ENCODE data around the gene CDC40.

DNA sequence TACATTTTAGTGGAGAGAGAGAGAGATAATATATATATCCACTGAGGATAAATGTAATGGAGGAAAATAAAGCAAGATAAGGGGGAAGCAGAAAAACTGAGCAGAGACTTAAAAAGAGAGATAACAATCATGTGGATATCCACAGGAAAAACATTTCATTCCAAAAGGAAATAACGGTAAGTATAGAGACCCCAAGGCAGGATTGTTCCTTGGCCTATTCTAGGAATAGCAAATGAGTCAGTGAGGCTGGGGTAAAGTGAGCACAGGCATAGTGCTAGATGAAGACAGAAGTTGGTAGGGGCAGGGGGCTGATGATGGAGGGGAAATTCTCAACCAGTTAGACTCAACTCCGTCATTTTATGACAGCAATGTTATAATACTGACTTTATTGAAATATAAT lies 11.2 kb downstream of the CDC40 start:
- no peak for TF ChIP-seq POLR2AphosphoS5 (IDR thresholded peaks at IDR 0.05)
- TF ChIP-seq, protein P1, sequence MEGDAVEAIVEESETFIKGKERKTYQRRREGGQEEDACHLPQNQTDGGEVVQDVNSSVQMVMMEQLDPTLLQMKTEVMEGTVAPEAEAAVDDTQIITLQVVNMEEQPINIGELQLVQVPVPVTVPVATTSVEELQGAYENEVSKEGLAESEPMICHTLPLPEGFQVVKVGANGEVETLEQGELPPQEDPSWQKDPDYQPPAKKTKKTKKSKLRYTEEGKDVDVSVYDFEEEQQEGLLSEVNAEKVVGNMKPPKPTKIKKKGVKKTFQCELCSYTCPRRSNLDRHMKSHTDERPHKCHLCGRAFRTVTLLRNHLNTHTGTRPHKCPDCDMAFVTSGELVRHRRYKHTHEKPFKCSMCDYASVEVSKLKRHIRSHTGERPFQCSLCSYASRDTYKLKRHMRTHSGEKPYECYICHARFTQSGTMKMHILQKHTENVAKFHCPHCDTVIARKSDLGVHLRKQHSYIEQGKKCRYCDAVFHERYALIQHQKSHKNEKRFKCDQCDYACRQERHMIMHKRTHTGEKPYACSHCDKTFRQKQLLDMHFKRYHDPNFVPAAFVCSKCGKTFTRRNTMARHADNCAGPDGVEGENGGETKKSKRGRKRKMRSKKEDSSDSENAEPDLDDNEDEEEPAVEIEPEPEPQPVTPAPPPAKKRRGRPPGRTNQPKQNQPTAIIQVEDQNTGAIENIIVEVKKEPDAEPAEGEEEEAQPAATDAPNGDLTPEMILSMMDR (IDR thresholded peaks at IDR 0.05 in 8 of 11, conservative IDR thresholded peaks at IDR 0.05 in 3 of 11): no peak
